GM21367 (cell line): Measurements from ENCODE around the gene ZNF821.
"Not testable (repeated sequence)": the region's sequence is repeated elsewhere in the genome, so short reads cannot be mapped to it uniquely, and the experiment has no call there.

ENCODE experiments used
- ATAC-seq: cut with Tn5 transposase; IDR thresholded peaks from one replicate; pipeline ENCODE4 v1.9.1; 2021; ENCODE audit not compliant: unreplicated experiment

ZNF821 gene

GRCh38 chr16:71883849-71884638 is at the start of gene ZNF821:
TSS of gene ZNF821 (minus strand) at chr16:71884182. CDS start at chr16:71879946, 4,236 bp downstream.
- peak; percentile 34 for ATAC-seq

- ATAC-seq = no peak
Measured at GRCh38 chr16:71933017-71933416, 49.0 kb upstream of the ZNF821 start.

GRCh38 chr16:71931599-71931998 is 47.6 kb upstream of the ZNF821 start:
- ATAC-seq = no peak

- ATAC-seq = no peak
Measured at GRCh38 chr16:71931001-71931400, 47.0 kb upstream of the ZNF821 start.

GRCh38 chr16:71930013-71930563 is 46.1 kb upstream of the ZNF821 start:
- no peak for ATAC-seq

GRCh38 chr16:71929048-71929447 is 45.1 kb upstream of the ZNF821 start:
- no peak for ATAC-seq

GRCh38 chr16:71927787-71928186 is 43.8 kb upstream of the ZNF821 start:
- ATAC-seq = no peak

GRCh38 chr16:71927383-71927782 is 43.4 kb upstream of the ZNF821 start:
- ATAC-seq = no peak

- ATAC-seq = no peak
Measured at GRCh38 chr16:71924710-71925109, 40.7 kb upstream of the ZNF821 start.

GRCh38 chr16:71923941-71924690 is 40.1 kb upstream of the ZNF821 start:
- no peak for ATAC-seq

GRCh38 chr16:71920658-71921057 is 36.7 kb upstream of the ZNF821 start:
- ATAC-seq = no peak

GRCh38 chr16:71919035-71919434 is 35.1 kb upstream of the ZNF821 start:
- peak; percentile 67 for ATAC-seq

- no peak for ATAC-seq
Measured at GRCh38 chr16:71917900-71918299, 33.9 kb upstream of the ZNF821 start.

- ATAC-seq = no peak
Measured at GRCh38 chr16:71916397-71916920, 32.5 kb upstream of the ZNF821 start.

- ATAC-seq = no peak
Measured at GRCh38 chr16:71915350-71915749, 31.4 kb upstream of the ZNF821 start.

GRCh38 chr16:71914802-71915201 is 30.8 kb upstream of the ZNF821 start:
- no peak for ATAC-seq

- no peak for ATAC-seq
Measured at GRCh38 chr16:71912534-71913275, 28.7 kb upstream of the ZNF821 start.

- ATAC-seq = no peak
Measured at GRCh38 chr16:71911121-71911520, 27.1 kb upstream of the ZNF821 start.

- not testable (repeated sequence) for ATAC-seq
Measured at GRCh38 chr16:71905765-71906164, 21.8 kb upstream of the ZNF821 start.

- ATAC-seq = no peak
Measured at GRCh38 chr16:71904239-71904638, 20.3 kb upstream of the ZNF821 start.

- ATAC-seq = no peak
Measured at GRCh38 chr16:71903608-71904007, 19.6 kb upstream of the ZNF821 start.
